ENCODE data around the gene AGBL4.

The AGBL4 gene

DNA sequence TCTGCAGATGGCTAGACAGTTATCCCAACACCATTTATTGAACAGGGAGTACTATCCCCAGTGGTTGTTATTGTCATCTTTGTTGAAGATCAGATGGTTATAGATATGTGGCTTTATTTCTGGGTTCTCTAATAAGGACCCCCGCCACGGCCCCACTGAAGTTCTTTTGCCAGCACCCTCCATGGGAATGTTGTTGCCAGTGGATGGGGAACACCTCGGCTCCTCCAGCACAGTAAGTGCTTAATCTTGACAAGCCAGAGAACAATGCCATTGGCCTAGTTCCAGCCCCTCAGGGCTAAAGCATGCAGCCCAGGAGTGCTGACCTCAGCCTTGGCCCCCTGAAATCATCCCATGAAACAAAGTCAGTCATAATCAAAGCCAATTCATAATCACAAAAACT is 337.6 kb downstream of the AGBL4 start:
- DNase-seq (ENCODE audit: insufficient read length) (no peak), FAIRE-seq (no peak)
- no peak for TF ChIP-seq POLR2A (IDR thresholded peaks at IDR 0.05; ENCODE audit: low read depth, low read length)
- no peak for TF ChIP-seq POLR2AphosphoS5 (IDR thresholded peaks at IDR 0.05; ENCODE audit: low read depth, low read length)
- no peak for TF ChIP-seq TAF1 (IDR thresholded peaks at IDR 0.05; ENCODE audit: borderline replicate concordance, low read depth, low read length)

DNA sequence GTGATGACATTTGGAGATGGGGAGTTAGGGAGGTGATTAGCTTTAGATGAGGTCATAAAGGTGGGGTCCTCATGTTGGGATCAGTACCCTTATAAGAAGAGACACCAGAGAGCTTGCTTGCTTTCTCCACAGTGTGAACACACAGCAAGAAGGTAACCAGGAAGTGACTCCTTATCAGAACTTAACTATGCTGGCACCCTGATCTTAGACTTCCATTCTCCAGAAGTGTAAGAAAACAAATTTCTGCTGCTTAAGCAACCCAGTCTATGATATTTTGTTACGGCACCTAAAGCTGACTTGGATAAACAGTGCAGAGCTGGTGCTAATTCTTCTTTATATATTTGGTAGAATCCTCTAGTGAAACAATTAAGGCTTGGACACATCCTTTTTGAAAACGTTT is 346.0 kb downstream of the AGBL4 start:
- no peak for DNase-seq (ENCODE audit: insufficient read length)
- TF ChIP-seq POLR2A (IDR thresholded peaks at IDR 0.05; ENCODE audit: low read depth, low read length) (no peak), POLR2AphosphoS5 (IDR thresholded peaks at IDR 0.05; ENCODE audit: low read depth, low read length) (no peak), TAF1 (IDR thresholded peaks at IDR 0.05; ENCODE audit: borderline replicate concordance, low read depth, low read length) (no peak)
- no peak for FAIRE-seq

- no peak for TF ChIP-seq POLR2A (IDR thresholded peaks at IDR 0.05; ENCODE audit: low read depth, low read length)
- no peak for TF ChIP-seq POLR2AphosphoS5 (IDR thresholded peaks at IDR 0.05; ENCODE audit: low read depth, low read length)
- no peak for TF ChIP-seq TAF1 (IDR thresholded peaks at IDR 0.05; ENCODE audit: borderline replicate concordance, low read depth, low read length)
- DNase-seq (ENCODE audit: insufficient read length), result no peak
- no peak for FAIRE-seq
These were observed 372.6 kb downstream of the AGBL4 start for GRCh38 chr1:49651136-49651535.

GRCh38 chr1:49630156-49630555 is 393.6 kb downstream of the AGBL4 start:
- FAIRE-seq (no peak), DNase-seq (ENCODE audit: insufficient read length) (no peak)
- TF ChIP-seq POLR2AphosphoS5 (IDR thresholded peaks at IDR 0.05; ENCODE audit: low read depth, low read length) (no peak), TAF1 (IDR thresholded peaks at IDR 0.05; ENCODE audit: borderline replicate concordance, low read depth, low read length) (no peak), POLR2A (IDR thresholded peaks at IDR 0.05; ENCODE audit: low read depth, low read length) (no peak)

DNA sequence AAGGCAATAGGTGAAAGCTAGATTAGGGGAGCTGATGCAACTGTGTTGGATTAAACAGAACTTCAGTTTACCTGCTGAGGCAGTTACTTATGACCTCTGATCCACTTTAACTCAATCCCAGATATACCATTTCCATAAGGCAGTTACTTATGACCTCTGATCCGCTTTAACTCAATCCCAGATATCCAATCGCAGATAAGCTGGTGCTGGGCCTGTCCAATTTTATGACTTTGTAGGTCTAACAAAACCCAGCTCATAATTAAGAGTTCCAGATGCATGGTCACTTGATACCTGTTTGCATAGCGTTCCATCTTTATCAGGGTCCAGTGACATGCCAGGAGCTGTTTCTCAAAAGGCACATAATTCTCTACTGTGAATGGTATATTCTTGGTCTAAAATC is 396.0 kb downstream of the AGBL4 start:
- DNase-seq (ENCODE audit: insufficient read length) (no peak), FAIRE-seq (no peak)
- TF ChIP-seq TAF1 (IDR thresholded peaks at IDR 0.05; ENCODE audit: borderline replicate concordance, low read depth, low read length), result no peak
- TF ChIP-seq POLR2A (IDR thresholded peaks at IDR 0.05; ENCODE audit: low read depth, low read length), result no peak
- no peak for TF ChIP-seq POLR2AphosphoS5 (IDR thresholded peaks at IDR 0.05; ENCODE audit: low read depth, low read length)

- FAIRE-seq, result no peak
- DNase-seq (ENCODE audit: insufficient read length), result no peak
- no peak for TF ChIP-seq TAF1 (IDR thresholded peaks at IDR 0.05; ENCODE audit: borderline replicate concordance, low read depth, low read length)
- no peak for TF ChIP-seq POLR2AphosphoS5 (IDR thresholded peaks at IDR 0.05; ENCODE audit: low read depth, low read length)
- TF ChIP-seq POLR2A (IDR thresholded peaks at IDR 0.05; ENCODE audit: low read depth, low read length), result no peak
These were observed 397.3 kb downstream of the AGBL4 start for GRCh38 chr1:49626472-49626871.

DNA sequence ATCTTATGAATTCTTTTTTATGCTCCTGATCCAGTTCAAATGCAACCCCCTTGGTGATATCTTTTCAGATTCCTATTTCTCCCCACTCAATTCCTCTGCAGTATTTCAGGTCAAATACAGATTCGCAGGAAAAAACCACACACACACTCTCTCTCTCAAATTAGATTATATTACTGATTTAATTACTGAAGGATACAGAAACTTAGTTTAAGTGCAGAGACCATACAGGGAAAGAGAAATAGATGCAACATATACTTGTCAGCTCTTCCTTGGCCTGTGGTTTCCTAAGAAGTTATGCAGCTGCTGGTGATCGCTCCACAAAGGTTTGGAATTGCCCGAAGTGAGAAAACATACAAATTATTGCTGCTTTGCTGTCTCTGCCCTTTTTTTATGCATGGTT is 400.9 kb downstream of the AGBL4 start:
- no peak for DNase-seq (ENCODE audit: insufficient read length)
- no peak for FAIRE-seq
- TF ChIP-seq TAF1 (IDR thresholded peaks at IDR 0.05; ENCODE audit: borderline replicate concordance, low read depth, low read length) (no peak), POLR2A (IDR thresholded peaks at IDR 0.05; ENCODE audit: low read depth, low read length) (no peak), POLR2AphosphoS5 (IDR thresholded peaks at IDR 0.05; ENCODE audit: low read depth, low read length) (no peak)

- no peak for FAIRE-seq
- no peak for DNase-seq (ENCODE audit: insufficient read length)
- no peak for TF ChIP-seq TAF1 (IDR thresholded peaks at IDR 0.05; ENCODE audit: borderline replicate concordance, low read depth, low read length)
- no peak for TF ChIP-seq POLR2A (IDR thresholded peaks at IDR 0.05; ENCODE audit: low read depth, low read length)
- no peak for TF ChIP-seq POLR2AphosphoS5 (IDR thresholded peaks at IDR 0.05; ENCODE audit: low read depth, low read length)
These were observed 417.7 kb downstream of the AGBL4 start for GRCh38 chr1:49606082-49606481.

DNA sequence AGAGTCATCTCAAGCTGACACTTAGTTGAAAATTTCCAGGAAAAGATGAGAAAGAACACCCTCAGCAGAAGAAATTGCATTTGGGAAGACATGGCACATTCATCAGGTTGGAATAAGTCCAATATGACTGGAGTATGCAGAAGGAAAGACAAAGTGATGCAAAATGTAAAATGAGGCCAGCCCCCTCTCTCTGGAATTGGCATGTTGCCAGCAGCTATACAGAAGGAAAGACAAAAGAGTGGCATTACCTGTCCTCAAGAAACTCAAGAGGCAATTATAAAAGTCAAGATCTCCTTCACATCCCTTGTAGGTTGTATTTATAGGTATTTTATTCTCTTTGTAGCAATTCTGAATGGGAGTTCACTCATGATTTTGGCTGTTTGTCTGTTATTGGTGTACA is 426.3 kb downstream of the AGBL4 start:
- TF ChIP-seq TAF1 (IDR thresholded peaks at IDR 0.05; ENCODE audit: borderline replicate concordance, low read depth, low read length) (no peak), POLR2A (IDR thresholded peaks at IDR 0.05; ENCODE audit: low read depth, low read length) (no peak), POLR2AphosphoS5 (IDR thresholded peaks at IDR 0.05; ENCODE audit: low read depth, low read length) (no peak)
- DNase-seq (ENCODE audit: insufficient read length), result no peak

GRCh38 chr1:49576327-49576901 is 447.3 kb downstream of the AGBL4 start:
- DNase-seq (ENCODE audit: insufficient read length) (no peak), FAIRE-seq (no peak)
- TF ChIP-seq TAF1 (IDR thresholded peaks at IDR 0.05; ENCODE audit: borderline replicate concordance, low read depth, low read length), result no peak
- TF ChIP-seq POLR2AphosphoS5 (IDR thresholded peaks at IDR 0.05; ENCODE audit: low read depth, low read length), result no peak
- no peak for TF ChIP-seq POLR2A (IDR thresholded peaks at IDR 0.05; ENCODE audit: low read depth, low read length)

More for the DNA sequence above, 426.3 kb downstream of the AGBL4 start:
- FAIRE-seq, result no peak

DNA sequence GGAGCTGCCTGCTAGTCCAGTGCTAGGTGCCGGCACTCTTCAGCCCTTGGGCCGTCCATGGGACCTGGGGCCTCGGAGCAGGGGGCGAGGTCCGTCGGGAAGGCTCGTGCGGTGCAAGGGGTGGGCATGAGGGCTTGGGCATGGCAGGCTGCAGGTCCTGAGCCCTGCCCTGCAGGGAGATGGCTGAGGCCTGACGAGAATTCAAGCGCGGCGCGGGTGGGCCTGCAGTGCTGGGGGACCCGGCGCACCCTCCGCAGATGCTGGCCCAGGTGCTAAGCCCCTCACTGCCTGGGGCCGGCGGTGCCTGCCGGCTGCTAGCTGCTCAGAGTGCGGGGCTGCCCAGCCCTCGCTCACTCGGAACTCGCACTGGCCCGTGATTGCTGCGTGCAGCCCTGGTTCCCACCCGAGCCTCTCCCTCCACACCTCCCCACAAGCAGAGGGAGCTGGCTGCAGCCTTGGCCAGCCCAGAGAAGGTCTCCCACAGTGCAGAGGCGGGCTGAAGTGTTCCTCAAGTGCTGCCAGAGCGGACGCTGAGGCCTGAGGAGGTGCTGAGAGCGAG is 467.0 kb downstream of the AGBL4 start:
- no peak for FAIRE-seq
- TF ChIP-seq TAF1 (IDR thresholded peaks at IDR 0.05; ENCODE audit: borderline replicate concordance, low read depth, low read length) (no peak), POLR2AphosphoS5 (IDR thresholded peaks at IDR 0.05; ENCODE audit: low read depth, low read length) (no peak), POLR2A (IDR thresholded peaks at IDR 0.05; ENCODE audit: low read depth, low read length) (no peak)
- DNase-seq (ENCODE audit: insufficient read length), result no peak

DNA sequence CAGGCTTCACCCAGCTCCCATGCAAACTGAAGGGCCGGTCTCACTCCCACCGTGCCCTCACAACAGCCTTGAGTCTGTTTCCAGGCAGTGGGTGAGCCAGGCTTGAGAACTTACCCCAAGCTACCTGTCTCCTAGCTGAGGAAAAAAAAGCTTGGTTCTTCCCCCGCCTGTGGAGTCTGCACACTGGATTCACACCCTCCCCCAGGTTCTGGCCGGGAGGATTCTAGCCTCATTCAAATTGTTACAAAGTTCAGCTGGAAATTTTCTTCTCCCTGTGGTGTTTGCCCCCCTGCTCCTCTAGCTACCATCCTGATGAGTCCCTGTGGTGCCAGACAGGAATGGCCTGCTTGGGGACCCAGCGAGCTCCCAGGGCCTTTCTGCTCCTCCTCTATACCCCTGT is 471.7 kb downstream of the AGBL4 start:
- no peak for FAIRE-seq
- DNase-seq (ENCODE audit: insufficient read length), result no peak
- TF ChIP-seq POLR2AphosphoS5 (IDR thresholded peaks at IDR 0.05; ENCODE audit: low read depth, low read length) (no peak), TAF1 (IDR thresholded peaks at IDR 0.05; ENCODE audit: borderline replicate concordance, low read depth, low read length) (no peak), POLR2A (IDR thresholded peaks at IDR 0.05; ENCODE audit: low read depth, low read length) (no peak)

Measured in GM12892 (cell line).